C4-2B (cell line): Measurements from ENCODE around the gene NAA25.

Experiments used
- CTCF ChIP-seq: fragments of 450-650 bp; conservative IDR thresholded peaks from 2 replicates; pipeline ENCODE4 v1.5.1; 2017; ENCODE audit warnings: mild to moderate bottlenecking
- ZFX ChIP-seq: fragments of 450-650 bp; IDR thresholded peaks from 2 replicates; pipeline ENCODE4 v1.6.1; 2017

DNA sequence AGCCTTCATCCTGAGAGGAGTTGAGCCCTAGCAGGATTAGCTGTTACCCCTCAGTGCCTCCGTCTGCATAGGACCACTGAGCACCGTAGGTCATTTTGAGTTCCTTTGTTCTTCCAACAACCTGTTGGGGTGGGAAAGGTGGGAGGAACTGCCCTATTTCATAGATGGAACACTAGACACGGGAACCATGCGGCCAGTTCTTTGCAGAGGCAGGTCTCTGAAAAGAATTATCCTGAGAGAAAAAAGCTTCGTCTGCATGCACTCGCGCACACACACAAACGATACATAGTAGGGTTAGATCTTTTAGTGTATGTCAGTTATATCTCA lies 45.3 kb upstream of the NAA25 start:
- TF ChIP-seq CTCF (no peak), ZFX (no peak)
